ENCODE data around the gene ARL3. TPM values are rescaled to one million over a fixed set of nuclear protein-coding genes. Genes with fewer than 3 reads are reported as not detected.
A peak's percentile ranks its signal among the peaks of the same experiment; 100 is the strongest.

The ARL3 gene
- total and polyA plus RNA-seq, 2 experiments from 2014 or later: 8.5 to 22.6 TPM

DNA sequence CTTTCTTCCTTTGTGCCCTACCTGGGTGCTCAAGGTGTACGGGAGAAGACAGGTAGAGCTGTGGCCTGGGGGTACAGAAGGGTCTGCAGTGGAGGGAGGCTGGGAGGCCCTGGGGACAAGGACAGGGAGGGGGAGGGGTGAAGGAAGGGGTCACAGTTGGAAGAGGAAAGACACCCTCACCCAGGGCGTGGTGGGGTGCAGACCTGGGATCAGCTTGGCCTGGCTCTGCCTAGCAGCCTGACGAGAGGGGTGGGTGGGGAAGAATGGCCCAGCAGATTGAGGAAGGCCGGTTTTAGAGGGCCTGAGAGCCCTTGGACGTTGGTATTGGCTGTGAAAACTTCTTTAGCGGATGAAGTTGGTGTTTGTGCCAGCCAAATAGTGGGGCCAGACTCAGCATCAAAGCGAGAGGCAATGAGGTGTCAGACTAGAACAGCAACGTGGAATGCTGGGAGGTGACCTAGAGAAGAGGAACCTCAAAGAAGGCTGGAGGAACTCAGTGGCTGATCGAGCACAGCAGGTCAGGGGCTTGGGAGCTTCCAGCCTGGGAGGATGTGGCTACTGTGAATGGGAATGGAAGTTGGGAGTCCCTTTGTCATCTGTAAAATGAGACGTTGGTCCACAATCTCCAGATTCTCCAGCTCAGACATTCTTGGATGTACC lies 88.0 kb downstream of the ARL3 start:
- Histone ChIP-seq H2AFZ (no peak overlapping the region), H3K27ac (ENCODE audit: low read depth) (0 out of 2 replicates have a peak overlapping the region, but pooled peaks have one; percentile 97)

DNA sequence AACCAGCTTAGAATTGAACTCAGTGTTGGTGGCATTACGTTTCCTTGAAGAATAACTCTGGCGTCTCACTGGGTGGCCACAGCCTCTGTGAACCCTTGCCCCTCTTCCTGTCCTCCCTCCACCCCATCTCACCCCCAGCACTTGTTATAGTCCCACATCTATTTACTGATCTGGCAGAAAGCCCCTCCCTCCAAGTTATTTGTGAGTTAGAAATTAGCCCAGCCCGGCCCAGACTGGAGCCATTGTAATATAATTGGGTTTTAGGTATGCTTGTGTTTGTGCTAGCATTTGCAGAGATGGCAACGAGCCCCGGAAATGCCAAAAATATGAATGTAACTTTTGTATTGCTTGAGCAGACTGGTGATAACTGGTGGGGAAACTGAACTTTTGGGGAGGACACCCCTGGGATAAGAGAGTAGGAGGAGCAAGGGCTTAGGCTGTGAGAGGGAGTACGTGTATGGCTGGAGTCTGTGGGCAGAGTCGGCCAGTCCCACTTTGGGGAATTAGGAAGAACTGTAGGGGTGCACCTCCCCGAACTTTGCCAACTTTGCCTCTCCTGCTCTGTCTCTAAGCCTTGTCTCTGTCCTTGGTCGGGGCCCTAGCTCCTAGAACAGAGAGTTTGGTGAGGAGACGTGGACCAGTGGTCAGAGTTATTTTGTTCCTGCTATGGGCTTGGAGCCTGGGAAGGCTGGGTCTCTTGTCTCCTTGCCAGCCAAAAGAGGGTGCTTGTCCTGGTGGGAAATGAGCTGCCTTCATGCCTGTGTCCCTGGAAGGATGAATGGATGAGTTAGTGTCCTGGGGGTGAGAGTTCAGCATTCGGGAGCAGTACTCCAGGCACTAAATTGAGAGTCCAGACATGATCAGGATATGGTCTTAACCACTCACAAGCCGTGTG lies 89.2 kb downstream of the ARL3 start:
- Histone ChIP-seq H3K79me2 (replicated peaks; ENCODE audit: insufficient read depth) (no peaks in the 10 kb centered on the region), H3K4me2 (no peak overlapping the region), H3F3A (replicated peaks; ENCODE audit: low read depth) (peaks cover 10% of the 10 kb centered on the region; the same call in 1 of the 2 replicates), H3K27me3 (ENCODE audit: insufficient read depth) (no peaks in the 10 kb centered on the region), H3K27ac (ENCODE audit: low read depth) (no peak overlapping the region), H2AFZ (no peak overlapping the region), H3K4me3 (no peak overlapping the region), H3K36me3 (ENCODE audit: insufficient read depth) (no peaks in the 10 kb centered on the region), H3K9me2 (ENCODE audit: insufficient read depth) (no peaks in the 10 kb centered on the region), H4K20me1 (replicated peaks; ENCODE audit: insufficient read depth) (no peaks in the 10 kb centered on the region), H3K4me1 (ENCODE audit: insufficient read depth) (peaks cover 39% of the 10 kb centered on the region)
- Mint-ChIP-seq H3K36me3 (ENCODE audit: low read depth) (no peaks in the 10 kb centered on the region; the same call in 2 of the 3 replicates), H3K4me3 (no peak overlapping the region; the same call in 2 of the 3 replicates), H3K4me1 (peaks cover 62% of the 10 kb centered on the region), H3K9me3 (no peaks in the 10 kb centered on the region), H3K27ac (peak overlapping the region; percentile 53; the same call in 1 of the 2 replicates), H3K27me3 (ENCODE audit: insufficient read depth, low read depth, poor library complexity) (peaks cover 23% of the 10 kb centered on the region)
- ATAC-seq (no peak), DNase-seq (ENCODE audit: low spot score) (no peak)
- TF ChIP-seq, protein P1, sequence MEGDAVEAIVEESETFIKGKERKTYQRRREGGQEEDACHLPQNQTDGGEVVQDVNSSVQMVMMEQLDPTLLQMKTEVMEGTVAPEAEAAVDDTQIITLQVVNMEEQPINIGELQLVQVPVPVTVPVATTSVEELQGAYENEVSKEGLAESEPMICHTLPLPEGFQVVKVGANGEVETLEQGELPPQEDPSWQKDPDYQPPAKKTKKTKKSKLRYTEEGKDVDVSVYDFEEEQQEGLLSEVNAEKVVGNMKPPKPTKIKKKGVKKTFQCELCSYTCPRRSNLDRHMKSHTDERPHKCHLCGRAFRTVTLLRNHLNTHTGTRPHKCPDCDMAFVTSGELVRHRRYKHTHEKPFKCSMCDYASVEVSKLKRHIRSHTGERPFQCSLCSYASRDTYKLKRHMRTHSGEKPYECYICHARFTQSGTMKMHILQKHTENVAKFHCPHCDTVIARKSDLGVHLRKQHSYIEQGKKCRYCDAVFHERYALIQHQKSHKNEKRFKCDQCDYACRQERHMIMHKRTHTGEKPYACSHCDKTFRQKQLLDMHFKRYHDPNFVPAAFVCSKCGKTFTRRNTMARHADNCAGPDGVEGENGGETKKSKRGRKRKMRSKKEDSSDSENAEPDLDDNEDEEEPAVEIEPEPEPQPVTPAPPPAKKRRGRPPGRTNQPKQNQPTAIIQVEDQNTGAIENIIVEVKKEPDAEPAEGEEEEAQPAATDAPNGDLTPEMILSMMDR (conservative IDR thresholded peaks at IDR 0.05; ENCODE audit: low read depth in 2 of 2): no peak
- TF ChIP-seq JUNB (IDR thresholded peaks at IDR 0.05; ENCODE audit: unreplicated experiment): no peak

More for the DNA sequence above, 88.0 kb downstream of the ARL3 start:
- Mint-ChIP-seq H3K27ac (0 out of 2 replicates have a peak overlapping the region, but pooled peaks have one; percentile 65), H3K27me3 (ENCODE audit: insufficient read depth, low read depth, poor library complexity) (peaks cover 25% of the 10 kb centered on the region), H3K4me1 (peaks cover 69% of the 10 kb centered on the region), H3K9me3 (no peaks in the 10 kb centered on the region), H3K4me3 (no peak overlapping the region), H3K36me3 (ENCODE audit: low read depth) (no peaks in the 10 kb centered on the region; the same call in 2 of the 3 replicates)
- H3K27me3 ChIP-seq (ENCODE audit: insufficient read depth): no peaks in the 10 kb centered on the region
- peak overlapping the region; percentile 76 for H3K4me2 ChIP-seq
- H4K20me1 ChIP-seq (replicated peaks; ENCODE audit: insufficient read depth): no peaks in the 10 kb centered on the region
- H3K9me2 ChIP-seq (ENCODE audit: insufficient read depth): no peaks in the 10 kb centered on the region
- H3F3A ChIP-seq (replicated peaks; ENCODE audit: low read depth): peaks cover 10% of the 10 kb centered on the region; the same call in 1 of the 2 replicates
- H3K4me1 ChIP-seq (ENCODE audit: insufficient read depth): peaks cover 50% of the 10 kb centered on the region
- H3K4me3 ChIP-seq: no peak overlapping the region
- no peak for ATAC-seq
- TF ChIP-seq, protein P2, sequence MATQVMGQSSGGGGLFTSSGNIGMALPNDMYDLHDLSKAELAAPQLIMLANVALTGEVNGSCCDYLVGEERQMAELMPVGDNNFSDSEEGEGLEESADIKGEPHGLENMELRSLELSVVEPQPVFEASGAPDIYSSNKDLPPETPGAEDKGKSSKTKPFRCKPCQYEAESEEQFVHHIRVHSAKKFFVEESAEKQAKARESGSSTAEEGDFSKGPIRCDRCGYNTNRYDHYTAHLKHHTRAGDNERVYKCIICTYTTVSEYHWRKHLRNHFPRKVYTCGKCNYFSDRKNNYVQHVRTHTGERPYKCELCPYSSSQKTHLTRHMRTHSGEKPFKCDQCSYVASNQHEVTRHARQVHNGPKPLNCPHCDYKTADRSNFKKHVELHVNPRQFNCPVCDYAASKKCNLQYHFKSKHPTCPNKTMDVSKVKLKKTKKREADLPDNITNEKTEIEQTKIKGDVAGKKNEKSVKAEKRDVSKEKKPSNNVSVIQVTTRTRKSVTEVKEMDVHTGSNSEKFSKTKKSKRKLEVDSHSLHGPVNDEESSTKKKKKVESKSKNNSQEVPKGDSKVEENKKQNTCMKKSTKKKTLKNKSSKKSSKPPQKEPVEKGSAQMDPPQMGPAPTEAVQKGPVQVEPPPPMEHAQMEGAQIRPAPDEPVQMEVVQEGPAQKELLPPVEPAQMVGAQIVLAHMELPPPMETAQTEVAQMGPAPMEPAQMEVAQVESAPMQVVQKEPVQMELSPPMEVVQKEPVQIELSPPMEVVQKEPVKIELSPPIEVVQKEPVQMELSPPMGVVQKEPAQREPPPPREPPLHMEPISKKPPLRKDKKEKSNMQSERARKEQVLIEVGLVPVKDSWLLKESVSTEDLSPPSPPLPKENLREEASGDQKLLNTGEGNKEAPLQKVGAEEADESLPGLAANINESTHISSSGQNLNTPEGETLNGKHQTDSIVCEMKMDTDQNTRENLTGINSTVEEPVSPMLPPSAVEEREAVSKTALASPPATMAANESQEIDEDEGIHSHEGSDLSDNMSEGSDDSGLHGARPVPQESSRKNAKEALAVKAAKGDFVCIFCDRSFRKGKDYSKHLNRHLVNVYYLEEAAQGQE (IDR thresholded peaks at IDR 0.05; ENCODE audit: unreplicated experiment): no peak
- TF ChIP-seq JUNB (IDR thresholded peaks at IDR 0.05; ENCODE audit: unreplicated experiment) (no peak), NANOG (IDR thresholded peaks at IDR 0.05; ENCODE audit: borderline replicate concordance) (no peak), STAT1 (IDR thresholded peaks at IDR 0.05; ENCODE audit: unreplicated experiment) (no peak)
- TF ChIP-seq, protein P3, sequence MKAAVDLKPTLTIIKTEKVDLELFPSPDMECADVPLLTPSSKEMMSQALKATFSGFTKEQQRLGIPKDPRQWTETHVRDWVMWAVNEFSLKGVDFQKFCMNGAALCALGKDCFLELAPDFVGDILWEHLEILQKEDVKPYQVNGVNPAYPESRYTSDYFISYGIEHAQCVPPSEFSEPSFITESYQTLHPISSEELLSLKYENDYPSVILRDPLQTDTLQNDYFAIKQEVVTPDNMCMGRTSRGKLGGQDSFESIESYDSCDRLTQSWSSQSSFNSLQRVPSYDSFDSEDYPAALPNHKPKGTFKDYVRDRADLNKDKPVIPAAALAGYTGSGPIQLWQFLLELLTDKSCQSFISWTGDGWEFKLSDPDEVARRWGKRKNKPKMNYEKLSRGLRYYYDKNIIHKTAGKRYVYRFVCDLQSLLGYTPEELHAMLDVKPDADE (IDR thresholded peaks at IDR 0.05): no peak
- no peak for DNase-seq (ENCODE audit: low spot score)
- no peaks in the 10 kb centered on the region for H3K36me3 ChIP-seq (ENCODE audit: insufficient read depth)
- H3K79me2 ChIP-seq (replicated peaks; ENCODE audit: insufficient read depth): no peaks in the 10 kb centered on the region
